ENCODE measurements around the gene CABLES1.

- TF ChIP-seq CTCF (conservative IDR thresholded peaks at IDR 0.05) (no peak), EZH2 (IDR thresholded peaks at IDR 0.05; ENCODE audit: low read depth) (no peak)
These were observed 91.8 kb downstream of the CABLES1 start for GRCh38 chr18:23226930-23227725.
